Stimulated activated CD4-positive, alpha-beta T cell treated with anti-CD3 and anti-CD28 coated beads, TNF-alpha, amount 100 ng/mL, for 48 hours (primary cell): ENCODE data around the gene NUFIP2.
"Not testable (repeated sequence)": the region's sequence is repeated elsewhere in the genome, so short reads cannot be mapped to it uniquely, and the experiment has no call there.

Source experiments
- DNase-seq, 3 donors: peaks; one replicate each; pipeline ENCODE4 v3.0.0-alpha.2; 2020; ENCODE audit warnings: low read depth in 3 of 3

NUFIP2 gene

GRCh38 chr17:29238133-29238850, 55.7 kb downstream of the NUFIP2 start:
- DNase-seq: no peak

- no peak for DNase-seq
Measured at GRCh38 chr17:29237476-29238132, 56.3 kb downstream of the NUFIP2 start.

GRCh38 chr17:29235904-29236303, 58.0 kb downstream of the NUFIP2 start:
- DNase-seq: no peak

DNA sequence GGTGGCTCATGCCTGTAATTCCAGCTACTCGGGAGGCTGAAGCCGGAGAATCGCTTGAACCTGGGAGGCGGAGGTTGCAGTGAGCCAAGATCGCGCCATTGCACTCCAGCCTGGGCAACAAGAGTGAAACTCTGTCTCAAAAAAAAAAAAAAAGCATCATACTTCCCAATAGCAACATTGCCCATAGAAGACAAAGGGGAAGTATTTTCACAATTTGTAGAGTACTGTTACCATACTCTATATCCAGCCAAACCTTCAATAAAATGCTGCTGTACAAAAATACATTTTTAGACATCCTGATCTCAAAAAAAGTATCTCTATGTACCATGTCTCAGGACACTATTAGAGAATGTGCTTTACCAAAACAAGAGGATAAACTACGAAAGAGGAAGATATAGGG, 59.0 kb downstream of the NUFIP2 start:
- DNase-seq: not testable (repeated sequence)

DNA sequence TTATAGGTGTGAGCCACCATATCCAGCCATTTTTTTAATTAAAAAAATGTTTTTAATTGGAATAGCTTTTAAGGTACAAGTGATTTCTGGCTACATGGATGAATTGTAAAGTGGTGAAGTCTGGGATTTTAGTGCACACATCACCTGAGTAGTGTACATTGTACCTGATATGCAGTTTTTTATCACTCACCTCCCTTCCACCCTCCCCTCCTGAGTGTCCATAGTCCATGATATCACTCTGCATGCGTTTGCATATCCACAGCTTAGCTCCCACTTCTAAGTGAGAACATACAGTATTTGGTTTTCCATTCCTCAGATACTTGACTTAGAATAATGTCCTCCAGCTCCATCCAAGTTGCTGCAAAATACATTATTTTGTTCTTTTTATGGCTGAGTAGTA, 60.6 kb downstream of the NUFIP2 start:
- no peak for DNase-seq

- DNase-seq: no peak
Measured at GRCh38 chr17:29225396-29225795, 68.6 kb downstream of the NUFIP2 start.

DNA sequence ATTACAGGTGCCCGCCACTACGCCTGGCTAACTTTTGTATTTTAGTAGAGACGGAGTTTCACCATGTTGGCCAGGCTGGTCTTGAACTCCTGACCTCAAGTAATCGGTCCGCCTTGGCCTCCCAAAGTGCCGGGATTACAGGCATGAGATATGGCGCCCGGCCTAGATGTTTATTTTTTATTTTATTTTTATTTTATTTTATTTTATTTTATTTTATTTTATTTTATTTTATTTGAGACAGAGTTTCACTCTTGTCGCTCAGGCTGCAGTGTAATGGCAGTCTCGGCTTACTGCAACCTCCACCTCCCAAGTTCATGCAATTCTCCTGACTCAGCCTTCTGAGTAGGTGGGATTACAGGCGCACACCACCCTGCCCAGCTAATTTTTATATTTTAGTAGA, 72.6 kb downstream of the NUFIP2 start:
- DNase-seq: not testable (repeated sequence)

GRCh38 chr17:29219378-29220047, 74.4 kb downstream of the NUFIP2 start:
- DNase-seq: peak; percentile 43 to 70 (median 60)

GRCh38 chr17:29216856-29217255, 77.1 kb downstream of the NUFIP2 start:
- DNase-seq: no peak

DNA sequence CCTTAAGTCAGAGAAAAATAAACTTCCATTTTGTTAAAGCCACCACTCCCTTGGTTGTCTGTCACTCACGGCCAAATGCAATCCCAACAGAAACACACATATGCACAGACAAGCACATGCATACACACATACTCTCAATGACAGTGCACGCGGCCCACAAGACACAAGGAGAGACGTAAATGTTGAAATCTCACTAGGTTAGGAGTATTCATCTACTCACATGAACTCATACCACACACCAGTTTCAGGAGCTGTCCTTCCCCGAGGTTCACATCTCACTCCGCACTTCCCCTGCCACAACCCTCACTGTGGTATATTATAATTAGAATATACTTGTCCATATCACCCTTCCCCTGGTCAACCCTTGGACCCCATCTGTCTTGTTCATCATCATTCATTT, 77.8 kb downstream of the NUFIP2 start:
- DNase-seq: no peak

DNA sequence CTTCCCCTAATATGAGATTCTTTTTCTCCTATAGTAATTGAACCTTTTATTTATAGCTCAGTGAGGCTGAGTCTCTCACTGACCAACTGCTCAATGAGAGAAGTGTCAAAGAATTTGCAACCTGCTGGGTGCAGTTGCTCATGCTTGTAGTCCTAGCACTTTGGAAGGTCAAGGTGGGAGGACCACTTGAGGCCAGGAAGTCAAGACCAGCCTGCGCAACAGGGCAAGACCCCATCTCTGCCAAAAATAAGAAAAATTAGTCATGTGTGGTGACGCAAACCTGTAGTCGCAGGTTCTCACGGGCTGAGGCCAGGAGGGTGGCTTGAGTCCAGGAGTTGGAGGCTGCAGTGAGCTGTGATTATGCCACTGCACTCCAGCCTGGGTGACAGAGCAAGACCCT, 78.2 kb downstream of the NUFIP2 start:
- no peak for DNase-seq

- DNase-seq: no peak
Measured at GRCh38 chr17:29215174-29215573, 78.8 kb downstream of the NUFIP2 start.

DNA sequence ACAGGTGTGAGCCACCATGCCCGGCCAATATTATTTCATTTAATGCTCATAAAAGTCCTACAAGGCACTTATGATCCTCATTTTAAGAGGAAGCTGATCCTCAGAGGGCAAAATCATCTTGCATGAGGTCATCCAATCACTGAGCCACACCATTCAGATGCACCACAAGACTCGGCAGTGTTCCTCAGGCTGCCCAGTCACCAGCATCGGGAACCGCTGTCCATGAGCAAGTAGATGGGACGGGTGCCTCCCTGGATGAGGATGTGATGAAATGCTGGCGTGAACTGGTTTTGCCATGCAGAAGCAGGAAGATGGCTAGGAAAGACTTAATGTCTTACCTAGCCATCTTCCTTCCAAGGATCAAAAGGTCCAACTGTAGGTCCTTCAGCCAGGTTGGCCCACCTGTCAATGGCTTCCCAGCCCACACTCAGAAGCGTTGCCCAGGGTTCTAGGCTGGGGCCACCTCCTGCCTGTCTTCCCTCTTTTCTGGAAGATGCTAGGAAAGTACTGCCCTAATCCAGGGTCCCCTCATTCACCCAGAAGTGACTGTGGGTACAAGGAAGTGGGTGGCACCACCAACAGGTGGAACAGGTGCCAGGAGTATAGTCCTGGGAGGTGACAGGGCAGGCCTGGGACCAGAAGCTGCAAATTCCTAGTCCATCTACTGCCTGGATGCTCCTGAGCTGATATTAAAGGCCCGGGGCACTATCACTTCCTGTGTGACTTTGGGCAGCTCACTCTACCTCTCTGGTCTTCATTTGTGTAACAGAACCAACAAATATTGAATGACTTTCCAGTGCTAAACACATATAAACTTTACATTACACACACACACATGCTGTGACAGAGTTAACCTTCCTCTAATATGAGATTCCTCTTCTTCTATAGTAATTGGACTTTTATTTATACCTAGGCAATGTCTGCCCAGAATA, 79.5 kb downstream of the NUFIP2 start:
- DNase-seq: no peak

GRCh38 chr17:29212681-29213121, 81.2 kb downstream of the NUFIP2 start:
- DNase-seq: no peak

DNA sequence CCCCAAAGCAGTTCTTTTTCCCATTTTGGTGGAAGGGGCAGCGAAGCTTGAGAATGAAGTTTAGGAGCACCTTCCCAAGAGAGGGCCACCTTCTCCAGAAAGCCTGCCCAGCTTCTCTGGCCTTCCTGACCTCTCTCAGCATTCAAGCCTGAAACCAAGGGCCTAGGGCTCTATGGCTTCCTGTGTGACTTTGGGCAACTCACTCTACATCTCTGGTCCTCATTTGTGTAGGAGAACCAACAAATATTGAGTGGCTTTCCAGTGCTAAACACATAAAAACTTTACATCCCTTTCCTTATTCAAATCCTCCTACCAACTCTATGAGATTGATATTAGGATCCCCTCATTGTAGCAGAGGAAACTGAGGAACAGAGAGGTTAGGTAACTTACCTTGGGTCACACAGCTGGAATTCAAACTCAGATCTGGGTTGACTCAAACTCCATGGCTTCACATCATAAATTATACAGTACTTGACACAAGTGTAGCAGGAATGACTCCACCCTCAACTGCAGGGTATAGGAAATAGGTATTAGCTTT, 81.8 kb downstream of the NUFIP2 start:
- no peak for DNase-seq

GRCh38 chr17:29210879-29211278, 83.1 kb downstream of the NUFIP2 start:
- DNase-seq: no peak

DNA sequence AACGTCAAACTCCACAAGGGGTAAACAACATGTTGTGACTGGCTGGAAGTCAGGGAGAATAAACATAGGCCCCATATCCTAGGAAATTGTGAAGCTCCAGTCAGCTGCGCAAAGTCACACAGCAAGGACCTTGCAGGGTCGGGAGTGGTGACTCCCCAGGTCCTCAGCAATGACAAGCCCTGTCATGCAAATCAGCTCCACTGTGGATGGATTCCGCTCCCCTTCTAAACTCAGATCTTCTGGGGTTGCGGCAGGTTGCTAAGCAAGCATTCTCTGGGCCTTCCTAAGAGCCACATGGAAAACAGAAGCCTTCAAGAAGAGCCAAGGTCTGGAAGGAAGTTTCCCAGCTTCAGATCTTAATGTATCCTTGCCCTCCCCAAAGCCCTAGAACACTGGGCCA, 84.9 kb downstream of the NUFIP2 start:
- DNase-seq: no peak

DNA sequence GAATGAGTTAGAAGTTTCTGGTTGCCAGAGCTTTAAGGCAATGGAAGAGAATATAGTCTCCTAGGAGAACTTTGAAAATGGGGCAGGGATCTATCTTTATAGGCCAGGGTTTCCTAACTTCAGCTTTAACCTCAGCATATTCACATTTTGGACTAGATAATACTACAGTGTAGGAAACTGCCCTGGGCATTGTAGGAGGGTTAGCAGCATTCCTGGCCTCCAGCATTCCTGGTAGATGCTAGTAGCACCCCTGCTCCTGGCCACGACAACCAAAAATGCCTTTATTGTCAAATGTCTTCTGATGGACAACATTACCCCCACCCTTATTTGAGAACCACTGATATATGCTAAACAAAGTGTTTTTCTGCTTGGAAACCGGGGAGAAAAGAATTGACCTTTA, 86.0 kb downstream of the NUFIP2 start:
- DNase-seq: no peak
